CD4-positive, alpha-beta T cell treated with Interleukin-2 at 100 ng/mL for 4 hours (primary cell): ENCODE data around the gene NTN1.
"Not testable (repeated sequence)": the region's sequence is repeated elsewhere in the genome, so short reads cannot be mapped to it uniquely, and the experiment has no call there.

ENCODE experiments used
- DNase-seq: peaks from one replicate; pipeline ENCODE4 v3.0.0-alpha.2; 2020; ENCODE audit warnings: low spot score

NTN1 gene

DNA sequence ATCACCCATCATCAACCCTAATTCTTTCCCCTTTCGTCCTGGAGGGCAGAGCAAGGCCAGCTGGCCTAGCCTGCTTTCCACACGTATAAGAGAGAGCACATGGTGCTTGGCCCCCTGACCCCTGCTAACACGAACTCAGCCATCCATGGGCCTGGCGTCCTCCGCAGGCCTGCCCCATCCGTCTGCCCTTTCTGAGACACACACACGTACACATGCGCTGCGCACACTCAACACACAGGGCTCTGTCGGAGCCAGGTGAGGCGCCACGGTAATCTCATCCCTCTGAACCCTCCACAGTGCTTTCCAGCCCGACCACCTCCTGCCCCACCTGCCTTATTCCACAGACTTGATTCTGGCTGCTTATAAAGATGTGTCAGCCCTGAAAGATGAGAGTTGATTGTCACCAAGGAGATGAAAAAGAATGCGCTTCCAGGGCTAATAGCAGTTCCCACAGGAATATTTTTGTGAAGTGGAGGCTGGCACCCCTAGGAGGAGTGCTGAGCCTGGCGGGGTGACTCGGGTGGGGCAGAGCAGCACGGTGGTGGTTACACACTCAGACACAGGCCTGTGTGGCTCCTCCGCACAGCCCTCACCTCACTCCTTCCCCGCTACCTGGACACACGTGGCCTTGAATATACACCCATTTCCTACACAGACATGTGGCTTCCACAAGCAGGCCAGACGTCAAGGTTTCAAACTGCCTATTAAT, 228.1 kb downstream of the NTN1 start:
- DNase-seq, result no peak

DNA sequence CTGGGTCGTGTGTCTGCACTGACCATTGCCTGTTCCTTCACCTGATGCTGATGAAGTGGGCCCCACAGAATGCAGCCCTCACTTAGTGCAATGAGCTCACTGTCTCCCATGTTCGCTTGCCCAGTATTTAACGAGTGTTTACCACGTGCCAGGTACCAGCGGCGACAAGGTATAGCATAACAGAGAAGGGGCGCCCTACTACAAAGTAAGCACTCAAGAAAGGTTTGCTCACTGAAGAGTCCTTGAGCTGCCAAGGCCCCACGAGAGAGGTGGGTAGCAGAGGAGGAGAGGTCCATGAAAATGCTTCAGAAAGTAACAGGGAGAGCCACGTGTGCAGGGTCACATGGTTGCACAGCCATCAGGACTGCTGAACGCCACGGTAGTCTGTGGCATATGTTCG, 230.0 kb downstream of the NTN1 start:
- no peak for DNase-seq

DNA sequence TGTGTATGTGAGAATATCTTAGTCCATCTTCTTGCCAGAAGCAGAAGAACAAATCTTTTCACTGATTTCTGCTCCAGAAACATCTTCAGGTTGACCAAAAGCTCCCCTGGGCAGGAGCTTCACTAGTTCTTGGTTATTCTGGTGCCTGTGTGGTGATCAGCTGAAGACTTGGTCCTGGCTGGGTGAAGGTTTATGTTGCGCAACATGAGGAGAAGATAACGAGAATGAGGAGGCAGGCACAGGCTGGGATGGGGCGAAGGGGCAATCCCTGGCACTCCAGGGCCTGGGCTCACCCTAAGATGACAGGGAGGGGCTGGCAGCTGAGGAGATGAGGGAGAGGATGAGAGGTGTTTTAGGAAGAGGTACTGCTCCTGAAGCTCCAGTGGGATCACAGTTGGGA, 232.0 kb downstream of the NTN1 start:
- DNase-seq, result no peak

DNA sequence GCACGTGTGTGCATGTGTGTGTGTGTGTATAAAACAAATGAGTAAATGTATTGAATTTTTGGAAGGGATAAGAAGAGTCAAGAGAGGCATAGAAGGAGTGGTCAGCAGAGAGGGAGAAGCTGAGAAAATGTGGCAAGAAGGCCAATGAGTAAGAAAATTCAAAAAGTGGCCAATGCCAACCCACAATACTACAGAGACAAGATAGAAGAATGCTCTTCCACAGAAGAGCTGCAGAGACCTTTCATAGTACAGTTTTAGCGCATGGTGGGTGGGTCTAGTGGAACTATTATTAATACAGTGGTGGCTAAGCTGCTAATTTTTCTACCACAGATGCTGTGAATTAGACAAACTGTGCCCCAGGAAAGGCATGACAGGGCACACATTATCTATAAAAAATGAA, 233.5 kb downstream of the NTN1 start:
- DNase-seq, result no peak

DNA sequence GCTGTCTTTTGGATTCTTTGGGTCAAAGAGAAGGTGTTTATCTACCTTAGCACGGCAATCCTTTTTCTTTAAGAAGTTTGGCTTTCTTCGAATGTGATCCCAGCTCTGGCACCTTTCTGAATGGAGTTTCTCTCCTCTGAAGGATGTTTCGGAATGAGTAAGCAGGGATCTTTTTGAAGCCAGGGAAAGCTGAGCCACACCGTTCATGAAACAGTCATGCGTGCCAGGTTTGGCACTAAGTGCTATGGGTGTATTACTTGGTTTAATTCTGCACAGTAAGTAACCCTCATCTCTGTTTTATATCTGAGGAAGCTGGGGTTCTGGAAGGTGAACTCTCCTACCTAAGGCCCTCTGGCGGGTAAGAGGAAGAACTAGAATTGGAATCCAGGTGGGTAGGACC, 234.5 kb downstream of the NTN1 start:
- DNase-seq, result no peak

DNA sequence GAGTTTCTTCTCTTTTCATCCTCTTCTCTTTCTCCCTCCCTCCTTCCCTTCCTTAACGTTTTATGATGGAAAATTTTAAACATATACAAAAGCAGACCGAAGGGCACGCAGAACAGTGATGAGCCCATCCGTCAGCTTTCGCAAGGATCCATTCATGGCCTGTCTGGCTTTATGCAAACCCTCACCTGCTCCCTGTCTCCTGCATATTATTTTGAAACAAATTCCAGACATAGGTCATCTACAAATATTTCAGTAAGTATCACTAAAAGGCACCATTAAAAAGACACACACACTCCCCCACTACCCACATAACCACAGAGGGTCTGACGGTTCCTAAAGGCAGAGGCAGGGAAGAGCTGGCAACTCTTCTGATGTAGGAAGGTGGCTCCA, 235.0 kb downstream of the NTN1 start:
- no peak for DNase-seq

DNA sequence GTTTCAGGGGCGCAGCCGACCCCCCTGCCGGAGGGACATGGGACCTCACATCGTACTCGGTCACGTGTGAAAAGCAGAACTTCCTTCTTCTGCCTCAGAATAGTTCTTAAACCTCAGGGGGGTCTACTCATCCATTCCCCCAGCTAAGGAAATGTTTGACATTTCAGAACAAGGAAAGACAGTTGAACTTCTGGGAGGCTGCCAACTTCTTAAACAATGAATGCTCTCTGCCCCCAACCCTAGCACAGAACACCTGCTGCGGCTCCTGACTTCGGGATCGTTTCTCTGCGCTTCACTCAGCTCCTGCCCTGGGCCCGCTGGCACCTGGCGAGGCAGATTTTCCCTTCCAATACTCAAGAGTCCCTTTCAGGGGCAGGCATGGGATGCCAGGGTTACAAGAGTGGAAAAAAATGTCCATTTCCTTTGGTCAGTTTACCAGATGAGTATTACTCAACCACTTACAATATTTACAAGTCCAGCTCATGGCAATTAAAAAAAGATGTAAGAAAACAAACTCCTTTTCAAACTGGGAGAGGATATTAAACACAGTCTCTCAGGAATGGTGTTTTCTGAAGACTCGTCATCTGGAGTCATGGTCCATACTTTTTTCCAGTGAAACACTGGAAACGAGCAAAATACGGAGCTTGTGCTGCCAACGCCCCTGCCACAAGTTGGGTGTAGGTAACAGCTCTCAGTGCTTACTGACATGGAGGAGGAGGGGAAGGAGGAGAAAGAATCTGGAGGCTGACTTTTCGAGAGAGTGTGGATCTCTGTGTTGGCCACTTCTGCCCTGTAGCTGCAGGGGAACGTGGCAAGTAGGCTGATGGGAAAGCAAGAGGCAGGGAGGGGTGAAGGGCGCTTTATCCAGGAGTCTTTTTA, 235.7 kb downstream of the NTN1 start:
- DNase-seq, result no peak

DNA sequence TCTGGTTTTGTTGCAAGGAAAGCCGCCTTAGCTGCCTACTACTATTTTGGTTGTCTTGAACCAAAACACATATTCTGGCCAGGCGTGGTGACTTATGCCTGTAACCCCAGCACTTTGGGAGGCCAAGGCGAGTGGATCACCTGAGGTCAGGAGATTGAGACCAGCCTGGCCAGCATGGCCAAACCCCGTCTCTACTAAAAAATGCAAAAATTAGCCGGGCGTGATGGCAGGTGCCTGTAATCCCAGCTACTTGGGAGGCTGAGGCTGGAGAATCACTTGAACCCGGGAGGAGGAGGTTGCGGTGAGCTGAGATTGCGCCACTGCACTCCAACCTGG, 236.3 kb downstream of the NTN1 start:
- not testable (repeated sequence) for DNase-seq

DNA sequence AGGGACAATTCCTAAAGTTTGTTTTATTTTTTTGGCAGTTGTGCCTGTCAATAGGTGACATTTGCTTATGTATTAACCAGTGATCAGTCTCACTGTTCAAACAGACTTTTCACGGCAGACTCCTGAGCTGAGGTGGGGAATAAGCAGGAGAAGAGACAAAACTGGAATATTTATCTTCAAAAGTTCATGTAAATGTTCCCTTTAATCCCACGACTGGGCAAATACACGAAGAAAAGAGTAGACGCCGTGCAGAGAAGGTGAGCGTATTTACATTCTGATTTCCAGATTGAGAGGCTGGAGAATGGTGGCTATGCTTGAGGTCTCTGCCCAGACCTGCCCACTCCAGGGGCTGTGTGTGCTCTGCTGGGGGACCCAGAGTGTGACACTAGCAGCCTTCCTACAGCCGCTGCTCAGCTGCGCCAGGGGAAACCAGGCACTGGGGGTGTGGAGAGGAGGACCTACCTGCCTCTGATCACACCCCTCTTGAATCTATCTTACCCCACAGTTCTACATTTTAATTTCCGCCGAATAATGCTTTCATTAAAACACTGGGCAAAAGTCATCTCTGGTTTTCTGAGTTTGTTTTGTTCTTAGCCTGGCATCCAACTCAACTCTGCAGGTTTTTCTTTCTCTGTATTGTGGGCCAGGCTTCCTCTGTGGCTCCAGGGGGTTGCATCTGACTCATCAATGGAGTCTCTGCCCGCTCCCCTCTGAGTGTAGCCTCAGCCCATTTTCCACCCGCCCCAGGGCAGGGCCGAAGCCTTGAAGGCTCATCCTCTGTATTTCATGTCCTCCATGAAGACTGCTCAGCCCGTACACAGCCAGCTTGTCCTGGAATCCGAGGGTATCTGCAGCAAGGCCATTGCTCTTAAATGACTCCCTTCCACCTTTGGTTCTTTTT, 237.1 kb downstream of the NTN1 start:
- no peak for DNase-seq

DNA sequence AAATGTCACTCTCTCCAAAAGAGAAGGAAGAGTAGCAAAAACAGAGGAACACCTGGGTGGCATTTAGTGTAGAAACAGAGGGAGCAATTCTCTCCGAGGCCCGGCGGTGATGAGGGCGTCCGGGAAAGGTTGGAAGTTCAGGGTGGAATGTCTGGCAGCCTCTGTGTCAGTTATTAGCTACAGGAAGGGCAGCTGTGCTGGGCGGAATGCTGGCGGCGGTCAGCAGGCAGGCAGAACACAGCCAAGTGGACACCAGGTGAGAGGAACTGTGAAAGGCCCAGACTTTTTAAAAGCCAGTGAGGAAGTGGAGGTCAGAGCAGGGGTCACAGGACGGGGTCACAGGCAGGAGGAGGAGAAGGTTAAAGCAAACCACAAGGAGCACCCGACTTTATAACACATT, 238.1 kb downstream of the NTN1 start:
- no peak for DNase-seq

DNA sequence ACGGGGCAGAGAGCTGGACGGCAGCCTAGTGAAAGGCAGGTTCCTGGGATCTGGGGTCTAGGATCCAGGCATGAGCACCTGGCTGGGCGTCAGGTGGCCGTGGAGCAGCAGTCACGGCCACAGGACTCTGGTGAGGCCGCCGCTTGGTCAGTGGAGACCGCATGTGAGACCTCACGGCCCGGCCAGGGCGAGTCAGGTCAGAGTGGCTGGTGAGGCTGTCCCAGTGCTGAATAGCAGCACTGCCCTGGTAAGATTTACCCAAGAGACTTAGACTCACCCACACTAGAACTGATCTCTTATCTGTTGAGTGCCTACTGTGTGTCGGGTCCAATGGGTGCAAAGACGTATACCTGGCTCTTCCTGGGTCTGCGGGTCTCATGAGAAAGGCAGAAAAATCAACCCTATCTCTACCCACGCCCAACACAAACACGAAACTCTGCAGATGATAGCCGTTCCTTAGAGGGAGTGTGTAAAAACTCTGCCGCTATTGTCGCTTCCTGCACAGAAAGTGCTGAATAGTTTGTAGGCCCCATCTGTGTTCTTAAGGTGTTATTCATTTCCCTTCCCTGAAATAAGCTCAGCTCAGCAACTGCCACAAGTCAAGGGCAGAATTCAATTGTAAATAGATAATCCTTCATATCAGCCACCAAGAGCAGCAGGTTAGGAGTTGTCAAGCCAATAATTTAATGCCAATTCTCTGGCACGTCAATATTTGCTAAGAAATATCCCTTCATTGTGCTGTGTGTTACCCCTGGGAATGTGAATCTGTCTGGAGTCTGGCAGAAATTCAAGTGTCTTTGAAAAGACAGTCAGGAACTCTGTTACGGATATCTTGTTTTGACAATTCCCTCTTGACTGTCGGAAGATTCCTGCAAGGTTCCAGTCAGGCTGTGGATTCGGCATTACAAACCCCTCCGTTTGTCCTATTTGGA, 240.0 kb downstream of the NTN1 start:
- no peak for DNase-seq

DNA sequence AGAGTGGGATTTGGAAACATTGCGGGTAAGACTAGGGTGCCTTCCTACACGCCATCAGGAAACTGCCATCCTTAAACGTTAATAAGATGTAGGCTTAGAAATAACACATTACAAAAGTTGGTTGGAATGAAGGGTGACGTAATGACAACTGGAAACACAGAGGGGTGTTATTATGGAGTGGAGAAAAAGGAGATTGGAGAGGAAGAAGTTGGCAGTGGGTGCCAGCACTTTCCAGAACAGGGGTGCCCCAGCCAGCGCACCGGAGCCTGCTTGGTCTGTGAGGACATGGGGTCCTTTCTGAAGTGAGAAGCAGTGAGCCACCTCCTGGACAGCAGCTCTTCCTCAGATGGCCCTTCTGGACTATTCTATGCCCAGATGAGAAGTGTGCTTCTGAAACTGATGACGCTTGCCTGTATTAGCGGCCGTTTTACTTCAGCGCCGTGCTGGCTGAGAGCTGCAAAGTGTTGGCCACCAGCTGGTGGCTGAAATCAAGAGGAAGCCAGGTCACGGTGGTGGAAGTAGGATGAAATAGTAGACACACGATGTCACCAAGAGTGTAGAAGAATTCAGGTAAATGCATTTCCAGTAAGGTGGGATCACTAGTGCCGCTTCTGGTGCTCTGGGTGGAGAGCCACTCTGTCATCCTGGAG, 244.8 kb downstream of the NTN1 start:
- no peak for DNase-seq

DNA sequence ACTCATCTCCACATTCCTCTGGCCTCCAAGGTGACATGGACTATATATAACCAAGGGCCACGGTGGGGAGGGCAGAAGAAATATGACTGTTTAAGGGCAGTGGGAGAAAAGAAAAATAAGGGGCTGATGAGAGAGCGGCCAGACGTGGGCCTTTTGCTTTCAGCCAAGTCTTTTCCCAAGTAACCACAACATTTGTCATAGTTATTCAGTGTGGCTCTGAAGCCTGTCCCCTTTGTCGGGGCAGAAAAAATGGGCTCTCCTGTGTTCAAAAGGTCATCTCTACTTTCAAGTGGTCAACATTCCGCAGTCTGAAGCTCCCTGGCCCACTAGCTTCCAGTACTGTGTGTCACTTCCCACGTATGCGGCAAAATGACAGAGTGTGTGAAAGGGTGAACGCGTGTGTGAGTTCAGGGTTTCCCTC, 245.4 kb downstream of the NTN1 start:
- no peak for DNase-seq

DNA sequence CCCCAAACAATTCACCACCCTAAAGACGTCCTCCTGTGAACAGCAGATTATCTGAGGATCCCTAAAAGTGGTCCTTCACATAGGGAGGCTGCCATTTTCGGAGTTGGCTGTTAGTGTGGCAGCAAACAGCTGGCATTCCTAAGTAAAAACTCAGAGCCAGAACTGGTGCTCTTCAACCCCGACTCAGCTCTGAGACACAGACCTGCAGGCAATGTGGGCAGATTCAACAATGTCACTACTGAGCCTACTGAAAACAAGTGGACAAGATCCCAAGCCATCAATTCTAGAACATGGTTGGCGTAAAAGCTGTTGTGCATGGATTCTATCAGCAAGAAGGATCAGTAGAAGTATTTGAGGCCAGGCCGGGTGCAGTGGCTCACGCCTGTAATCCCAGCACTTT, 247.2 kb downstream of the NTN1 start:
- DNase-seq, result no peak

DNA sequence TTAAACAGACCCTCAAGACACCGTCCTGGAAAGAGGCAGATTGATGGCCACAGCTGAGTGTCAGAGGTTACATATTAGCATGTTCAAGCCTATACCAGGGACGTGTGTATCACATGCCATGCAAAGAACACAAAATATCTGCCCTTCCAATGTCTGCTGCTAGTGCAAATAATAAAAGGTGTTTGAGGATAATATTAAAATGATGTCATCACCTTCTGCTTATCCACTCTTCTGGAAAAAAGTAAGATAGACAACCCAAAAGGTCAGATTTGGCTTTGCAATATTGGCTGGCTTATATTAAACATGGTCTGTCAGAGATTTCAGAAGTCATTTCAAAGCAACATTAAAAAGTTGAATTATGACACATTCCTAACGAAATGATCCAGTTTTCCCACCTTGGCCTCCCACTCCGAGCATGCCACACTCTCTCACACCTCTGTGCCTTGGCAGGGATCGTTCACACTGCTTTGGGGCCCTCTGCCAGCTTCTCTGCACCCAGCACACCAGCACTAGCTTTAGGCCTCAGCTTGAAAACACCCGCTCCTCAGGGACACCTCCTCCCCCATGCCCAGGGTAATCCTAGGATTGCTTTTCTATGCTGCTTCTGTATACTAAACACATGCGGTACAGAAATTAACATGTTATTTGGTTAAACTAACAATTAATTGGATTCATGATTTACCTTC, 248.2 kb downstream of the NTN1 start:
- DNase-seq, result no peak

DNA sequence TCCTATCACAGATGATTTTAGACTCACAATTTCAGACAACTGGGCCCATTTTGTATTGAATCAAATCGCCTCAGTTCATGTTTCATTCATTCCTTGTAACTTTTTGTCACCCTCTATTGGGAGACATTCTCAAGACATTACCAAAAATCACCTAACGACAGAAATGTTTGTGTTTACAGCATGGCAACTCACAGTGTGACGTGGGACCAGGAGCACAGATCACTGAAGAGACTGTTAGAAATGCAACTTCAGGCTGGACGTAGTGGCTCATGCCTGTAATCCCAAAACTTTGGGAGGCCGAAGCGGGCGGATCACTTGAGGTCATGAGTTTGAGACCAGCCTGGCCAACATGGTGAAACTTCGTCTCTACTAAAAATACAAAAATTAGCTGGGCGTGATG, 249.6 kb downstream of the NTN1 start:
- DNase-seq, result no peak

DNA sequence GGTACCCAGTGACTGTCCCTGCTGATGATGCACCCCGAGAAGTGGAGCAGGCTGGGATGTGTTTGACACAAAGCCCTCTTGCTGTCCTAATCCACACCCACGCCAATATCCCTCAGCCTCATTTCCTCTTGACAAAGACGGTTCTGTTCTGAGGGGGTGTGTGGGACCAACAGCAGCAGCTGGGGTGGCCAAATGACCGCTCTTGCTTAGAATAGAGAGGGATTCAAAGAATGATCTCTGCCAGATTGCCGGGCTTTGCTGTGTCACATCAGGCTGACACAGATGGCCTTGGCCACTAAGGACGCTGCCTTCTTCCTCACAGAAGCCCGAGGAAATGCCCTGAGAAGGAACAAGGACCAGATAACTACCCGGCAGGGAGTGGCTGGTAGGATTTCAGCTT, 250.7 kb downstream of the NTN1 start:
- DNase-seq, result no peak

DNA sequence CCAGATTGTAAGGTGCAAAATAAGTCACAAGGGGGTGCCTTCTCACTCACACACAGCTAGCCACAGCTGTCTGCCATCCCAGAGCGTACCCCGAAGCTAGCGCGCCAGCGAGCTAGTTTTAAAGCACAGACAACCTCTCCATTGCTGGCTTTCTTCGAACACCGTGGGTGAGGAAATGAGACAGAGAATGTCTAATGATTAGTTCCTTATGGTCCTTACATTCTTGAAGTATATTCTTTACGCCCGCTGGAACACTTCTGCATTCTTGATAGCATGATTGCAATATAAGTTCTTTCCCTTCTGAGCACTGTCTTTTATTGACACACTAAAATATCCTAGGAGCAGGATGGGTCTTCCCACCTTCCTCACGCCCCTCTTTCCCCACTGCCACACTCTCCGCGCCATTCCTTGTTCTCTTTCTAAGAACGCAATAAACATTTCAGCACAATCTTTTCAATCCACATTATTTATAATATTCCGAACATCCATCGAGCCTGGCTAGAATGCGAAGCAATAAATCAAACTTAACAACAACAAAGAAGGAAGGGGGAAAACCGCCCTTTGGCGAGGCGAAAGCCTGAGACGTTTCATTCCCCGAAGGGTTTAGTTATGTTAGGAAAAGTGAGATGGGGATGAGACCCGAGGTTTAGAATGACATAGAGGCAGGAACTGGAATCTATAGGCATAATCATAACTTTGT, 251.3 kb downstream of the NTN1 start:
- DNase-seq, result no peak

DNA sequence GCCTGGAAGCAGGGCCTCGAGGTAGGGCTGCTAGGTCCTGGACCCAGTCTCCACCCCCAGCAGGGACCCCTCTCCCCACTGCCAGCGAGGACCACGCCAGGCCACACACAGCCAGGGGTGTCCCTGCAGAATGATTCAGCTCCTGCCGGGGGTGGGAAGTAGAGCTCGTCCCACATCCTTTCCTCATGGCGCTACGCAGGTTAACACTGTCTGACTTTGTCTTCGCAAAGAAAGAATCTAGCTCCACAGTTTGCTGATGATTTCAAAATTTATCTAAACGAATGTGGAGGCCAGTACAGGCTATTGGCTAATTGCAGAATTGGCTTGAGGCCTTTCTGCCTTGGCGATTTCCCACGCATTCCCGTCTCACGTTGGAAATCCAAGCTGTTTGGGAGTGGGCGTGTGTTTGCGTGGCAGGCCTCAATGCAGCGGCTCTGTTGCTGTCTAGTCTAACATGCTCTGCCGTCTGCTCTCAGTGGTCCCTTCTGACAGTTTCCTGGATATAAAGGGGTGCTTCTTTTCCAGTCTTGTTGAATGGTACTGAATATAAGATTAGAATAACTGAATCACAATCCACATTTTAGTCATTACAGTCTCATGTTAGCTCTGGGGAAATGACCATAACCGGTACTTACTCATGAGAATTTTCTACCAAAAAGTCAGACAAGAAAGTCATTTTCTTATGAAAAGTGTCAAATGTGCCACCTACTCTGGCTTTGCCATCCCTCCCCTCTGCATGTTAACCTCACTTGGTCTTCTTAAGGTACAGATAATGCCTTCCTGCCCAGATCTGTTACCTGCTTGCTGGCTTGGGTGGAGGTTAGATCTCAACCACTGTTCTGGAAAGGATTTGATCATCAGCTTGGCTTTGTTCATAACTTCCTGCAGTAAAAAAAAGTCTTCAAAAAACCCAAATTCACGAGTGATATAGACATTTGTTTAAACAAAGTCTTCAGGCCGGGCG, 252.4 kb downstream of the NTN1 start:
- no peak for DNase-seq
